ENCODE measurements around the gene ZNF770. TPM values are rescaled to one million over a fixed set of nuclear protein-coding genes. Genes with fewer than 3 reads are reported as not detected.

ZNF770 gene
- total RNA-seq = 10 to 100 TPM; 52.3 to 86.1 TPM
- 35.7 TPM for polyA plus RNA-seq (2013, experiment 1 of 2)
- 36.2 TPM for polyA plus RNA-seq (2013, experiment 2 of 2)
- long read RNA-seq, experiment 1, full-length matches to known transcripts = 2 of 16 reads
- long read RNA-seq, experiment 1, partial matches to known transcripts = 0 of 16 reads
- long read RNA-seq, experiment 1, other reads (novel, unspliced or antisense) = 14 of 16 reads
- long read RNA-seq, experiment 2, full-length matches to known transcripts = 42 of 68 reads
- long read RNA-seq, experiment 2, partial matches to known transcripts = 23 of 68 reads
- long read RNA-seq, experiment 2, other reads (novel, unspliced or antisense) = 3 of 68 reads
- long read RNA-seq, experiment 3, full-length matches to known transcripts = 171 of 185 reads
- long read RNA-seq, experiment 3, partial matches to known transcripts = 2 of 185 reads
- long read RNA-seq, experiment 3, other reads (novel, unspliced or antisense) = 12 of 185 reads
- long read RNA-seq, experiment 4, full-length matches to known transcripts = 10 of 22 reads
- long read RNA-seq, experiment 4, partial matches to known transcripts = 1 of 22 reads
- long read RNA-seq, experiment 4, other reads (novel, unspliced or antisense) = 11 of 22 reads

DNA sequence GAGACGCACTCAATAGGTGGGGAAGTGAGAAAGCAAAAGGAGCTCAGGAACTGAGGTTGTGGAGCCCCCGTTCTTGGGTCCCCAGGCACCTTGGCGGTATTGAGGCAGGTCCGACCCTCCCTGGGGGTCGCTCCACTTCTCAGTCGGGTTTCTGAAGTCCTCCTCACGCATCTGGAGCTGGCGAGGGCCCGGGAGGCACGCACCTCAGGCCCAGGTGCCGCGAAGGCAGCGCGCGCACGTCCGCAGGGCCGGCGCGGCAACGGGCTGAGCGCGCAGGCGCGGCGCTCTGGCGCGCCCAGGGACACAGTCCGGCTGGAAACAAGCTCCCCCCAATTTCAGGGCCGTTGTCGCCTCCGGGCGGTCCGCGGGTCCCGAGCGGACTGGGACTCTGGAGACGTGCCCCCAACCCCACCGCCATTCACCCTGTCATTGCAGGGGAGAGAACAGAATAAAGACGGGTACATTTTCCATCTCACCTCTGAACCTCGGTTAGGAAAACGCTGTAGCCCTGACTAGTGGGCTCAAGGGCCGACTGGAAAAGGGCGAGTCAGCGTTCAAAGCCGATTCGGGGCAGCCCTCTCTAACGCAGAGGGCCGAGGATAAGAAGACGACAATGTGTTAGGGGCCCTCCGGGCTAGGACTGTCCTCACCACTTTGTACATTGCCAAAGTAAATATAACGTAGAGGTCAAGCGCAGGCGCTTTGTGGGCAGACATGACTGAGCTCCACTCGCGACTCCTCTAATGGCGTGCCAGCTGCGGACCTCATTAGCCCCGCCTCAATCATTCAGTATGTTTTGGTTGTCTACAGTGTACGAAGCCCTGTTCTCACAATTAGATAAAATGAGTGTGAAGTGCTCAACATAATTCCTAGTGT is at the start of gene ZNF770:
TSS of gene ZNF770 (minus strand) at position 261 of the 876 bp plus-strand sequence. CDS start 4,853 bp downstream, outside the sequence.
- Mint-ChIP-seq H3K4me1 (peaks cover 31% of the 10 kb centered on the region), H3K27me3 (ENCODE audit: insufficient read depth) (no peaks in the 10 kb centered on the region), H3K36me3 (ENCODE audit: low read depth) (peaks cover 13% of the 10 kb centered on the region), H3K27ac (peak within 1 kb of the TSS; percentile 98), H3K9me3 (no peaks in the 10 kb centered on the region), H3K4me3 (peak within 1 kb of the TSS; percentile 94)
- Histone ChIP-seq H3K4me1 (ENCODE audit: control insufficient read depth, insufficient read depth, low read length) (no peaks in the 10 kb centered on the region), H3K27ac (ENCODE audit: low read depth, low read length) (peak within 1 kb of the TSS; percentile 52), H3K9ac (ENCODE audit: extremely low read depth, low read length, poor library complexity, severe bottlenecking) (peak within 1 kb of the TSS; percentile 93), H3K36me3 (ENCODE audit: control insufficient read depth, insufficient read depth, low read length) (peaks cover 25% of the 10 kb centered on the region), H3K9me3 (ENCODE audit: control insufficient read depth, low read length) (no peaks in the 10 kb centered on the region), H3K4me3 (ENCODE audit: low read length) (peak within 1 kb of the TSS; percentile 98), H3K27me3 (ENCODE audit: control insufficient read depth, insufficient read depth, low read length, poor library complexity, severe bottlenecking) (no peaks in the 10 kb centered on the region)
- DNase-seq = peak; percentile 92
- 1 to 2% methylated on average over 20 to 60 of the region's 60 CpGs for WGBS, 2 experiments (ENCODE audit: insufficient coverage in 1 of 2, insufficient read length in 1 of 2)
- TF ChIP-seq, protein P1, sequence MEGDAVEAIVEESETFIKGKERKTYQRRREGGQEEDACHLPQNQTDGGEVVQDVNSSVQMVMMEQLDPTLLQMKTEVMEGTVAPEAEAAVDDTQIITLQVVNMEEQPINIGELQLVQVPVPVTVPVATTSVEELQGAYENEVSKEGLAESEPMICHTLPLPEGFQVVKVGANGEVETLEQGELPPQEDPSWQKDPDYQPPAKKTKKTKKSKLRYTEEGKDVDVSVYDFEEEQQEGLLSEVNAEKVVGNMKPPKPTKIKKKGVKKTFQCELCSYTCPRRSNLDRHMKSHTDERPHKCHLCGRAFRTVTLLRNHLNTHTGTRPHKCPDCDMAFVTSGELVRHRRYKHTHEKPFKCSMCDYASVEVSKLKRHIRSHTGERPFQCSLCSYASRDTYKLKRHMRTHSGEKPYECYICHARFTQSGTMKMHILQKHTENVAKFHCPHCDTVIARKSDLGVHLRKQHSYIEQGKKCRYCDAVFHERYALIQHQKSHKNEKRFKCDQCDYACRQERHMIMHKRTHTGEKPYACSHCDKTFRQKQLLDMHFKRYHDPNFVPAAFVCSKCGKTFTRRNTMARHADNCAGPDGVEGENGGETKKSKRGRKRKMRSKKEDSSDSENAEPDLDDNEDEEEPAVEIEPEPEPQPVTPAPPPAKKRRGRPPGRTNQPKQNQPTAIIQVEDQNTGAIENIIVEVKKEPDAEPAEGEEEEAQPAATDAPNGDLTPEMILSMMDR (conservative IDR thresholded peaks at IDR 0.05) = no peak

GRCh38 chr15:35028235-35028984 is 40.3 kb upstream of the ZNF770 start:
- no peak for DNase-seq
- H3K4me1 ChIP-seq (ENCODE audit: control insufficient read depth, insufficient read depth, low read length) = no peaks in the 10 kb centered on the region
- no peaks in the 10 kb centered on the region for H3K36me3 ChIP-seq (ENCODE audit: control insufficient read depth, insufficient read depth, low read length)
- H3K9me3 Mint-ChIP-seq = peaks cover 3% of the 10 kb centered on the region
- no peaks in the 10 kb centered on the region for H3K4me1 Mint-ChIP-seq
- no peak overlapping the region for H3K27ac Mint-ChIP-seq
- no peaks in the 10 kb centered on the region for H3K27me3 Mint-ChIP-seq (ENCODE audit: insufficient read depth)
- H3K36me3 Mint-ChIP-seq (ENCODE audit: low read depth) = no peaks in the 10 kb centered on the region
- H3K9me3 ChIP-seq (ENCODE audit: control insufficient read depth, low read length) = no peaks in the 10 kb centered on the region
- no peak overlapping the region for H3K27ac ChIP-seq (ENCODE audit: low read depth, low read length)
- no peak overlapping the region for H3K4me3 ChIP-seq (ENCODE audit: low read length)
- TF ChIP-seq, protein P1 (conservative IDR thresholded peaks at IDR 0.05) = no peak
- 94 to 100% methylated on average over 2 to 6 of the region's 6 CpGs for WGBS, 2 experiments (ENCODE audit: insufficient coverage in 1 of 2, insufficient read length in 1 of 2)
- H3K9ac ChIP-seq (ENCODE audit: extremely low read depth, low read length, poor library complexity, severe bottlenecking) = no peak overlapping the region
- no peaks in the 10 kb centered on the region for H3K27me3 ChIP-seq (ENCODE audit: control insufficient read depth, insufficient read depth, low read length, poor library complexity, severe bottlenecking)
- H3K4me3 Mint-ChIP-seq = no peak overlapping the region

GRCh38 chr15:35023804-35024203 is 35.7 kb upstream of the ZNF770 start:
- TF ChIP-seq, protein P1 (conservative IDR thresholded peaks at IDR 0.05) = no peak
- Mint-ChIP-seq H3K4me1 (peaks cover 5% of the 10 kb centered on the region), H3K27me3 (ENCODE audit: insufficient read depth) (no peaks in the 10 kb centered on the region), H3K4me3 (no peak overlapping the region), H3K36me3 (ENCODE audit: low read depth) (no peaks in the 10 kb centered on the region), H3K27ac (peak overlapping the region; percentile 64), H3K9me3 (peaks cover 6% of the 10 kb centered on the region)
- Histone ChIP-seq H3K4me1 (ENCODE audit: control insufficient read depth, insufficient read depth, low read length) (no peaks in the 10 kb centered on the region), H3K27ac (ENCODE audit: low read depth, low read length) (no peak overlapping the region), H3K9ac (ENCODE audit: extremely low read depth, low read length, poor library complexity, severe bottlenecking) (no peak overlapping the region), H3K4me3 (ENCODE audit: low read length) (no peak overlapping the region), H3K36me3 (ENCODE audit: control insufficient read depth, insufficient read depth, low read length) (no peaks in the 10 kb centered on the region), H3K27me3 (ENCODE audit: control insufficient read depth, insufficient read depth, low read length, poor library complexity, severe bottlenecking) (no peaks in the 10 kb centered on the region), H3K9me3 (ENCODE audit: control insufficient read depth, low read length) (no peaks in the 10 kb centered on the region)
- DNase-seq = no peak
- 40 to 83% methylated on average over 1 to 3 of the region's 3 CpGs for WGBS, 2 experiments (ENCODE audit: insufficient coverage in 1 of 2, insufficient read length in 1 of 2)

All from endodermal cell (in vitro differentiated cells).